K562 (cell line): ENCODE results near the gene KCNG3. TPM values are rescaled to one million over a fixed set of nuclear protein-coding genes. Genes with fewer than 3 reads are reported as not detected.
A peak's percentile ranks its signal among the peaks of the same experiment; 100 is the strongest.

Source experiments
- ATAC-seq: fragments of 200-7000 bp; cut with Tn5 transposase; 3 replicates; pipeline ENCODE4 v1.9.1; 2020; ENCODE audit warnings: moderate library complexity
- BruUV-seq: library from RNA; stranded (reverse); fragments of 400-500 nt; replicated peaks from 2 replicates; lab custom pipeline; 2021; lab: Mats Ljungman, UMichigan
- CTCF ChIA-PET: fragments of 300-600 bp; formaldehyde crosslinking; extraction: SDS; loops from one replicate; lab custom pipeline; 2021; ENCODE audit warnings: low intra/inter-chr PET ratio; lab: Yijun Ruan, JAX
- POLR2A ChIA-PET: fragments of 300-600, 350-650 bp; sonication (Branson Sonifier 250); formaldehyde crosslinking; extraction: SDS; loops from one replicate; lab custom pipeline; 2021; ENCODE audit warnings: antibody characterized with exemption, inconsistent platforms; lab: Yijun Ruan, JAX
- DNase-seq, 4 experiments: peaks; one replicate each; pipeline versions ENCODE4 v3.0.0 to v3.0.0-alpha.2; 2011 to 2018; ENCODE audit warnings: low spot score in 3 of 4, mixed read lengths in 3 of 4; ENCODE audit errors: extremely low read depth in 1 of 4
- FAIRE-seq: peaks from 2 replicates; lab custom pipeline; 2011; peaks lifted over from hg19 to GRCh38; lab: Jason Lieb, UNC
- H2AFZ ChIP-seq: 2 replicates; pipeline ENCODE4 v1.6.0; 2011; ENCODE audit warnings: low read depth, low read length, control low read depth, inconsistent platforms
- H3K27ac ChIP-seq: fragments of 200-600 bp; 3 replicates; pipeline ENCODE4 v1.8.0; 2011; ENCODE audit warnings: low read depth, mild to moderate bottlenecking, control low read depth, inconsistent platforms, low read length, moderate library complexity, mixed read lengths; ENCODE audit errors: extremely low read depth
- H3K27me3 ChIP-seq, 2 experiments: fragments of 300-600 bp in 1 of 2; 2 replicates in 1 of 2; 3 replicates in 1 of 2; pipeline versions ENCODE4 v1.6.0 to v1.8.0; 2011; ENCODE audit warnings: inconsistent platforms in 2 of 2, low read length in 2 of 2, mild to moderate bottlenecking in 1 of 2, mixed read lengths in 1 of 2, moderate library complexity in 1 of 2; ENCODE audit not compliant: control insufficient read depth in 2 of 2, insufficient read depth in 2 of 2
- H3K36me3 ChIP-seq: fragments of 300-600 bp; 3 replicates; pipeline ENCODE4 v1.8.0; 2011; ENCODE audit warnings: mild to moderate bottlenecking, low read length, inconsistent platforms; ENCODE audit not compliant: control insufficient read depth, insufficient read depth
- H3K4me1 ChIP-seq, 2 experiments: fragments of 200-600 bp in 1 of 2; replicated peaks in 1 of 2; 2 replicates in 1 of 2; 3 replicates in 1 of 2; pipeline versions ENCODE4 v1.5.1 to v1.8.0; 2011; ENCODE audit warnings: inconsistent platforms in 2 of 2, low read length in 2 of 2, mild to moderate bottlenecking in 1 of 2, mixed read lengths in 1 of 2, moderate library complexity in 1 of 2; ENCODE audit not compliant: control insufficient read depth in 2 of 2, insufficient read depth in 2 of 2
- H3K4me2 ChIP-seq: 2 replicates; pipeline ENCODE4 v1.6.1; 2011; ENCODE audit warnings: low read length, control low read depth, inconsistent platforms, mixed read lengths; ENCODE audit not compliant: insufficient read depth
- H3K4me3 ChIP-seq: fragments of 200-600 bp; sonication (generic), shearing (Covaris generic); 2 replicates; pipeline ENCODE4 v1.5.1; 2016; ENCODE audit warnings: control low read depth, inconsistent platforms
- H3K79me2 ChIP-seq: fragments of 200-600 bp; 3 replicates; pipeline ENCODE4 v1.8.0; 2011; ENCODE audit warnings: low read length, inconsistent platforms; ENCODE audit not compliant: control insufficient read depth, insufficient read depth
- H3K9ac ChIP-seq, 2 experiments: 2 replicates each; pipeline versions ENCODE4 v1.6.0 to v1.6.1; 2011; ENCODE audit warnings: low read depth in 2 of 2, low read length in 2 of 2, control low read depth in 1 of 2, inconsistent platforms in 1 of 2, mild to moderate bottlenecking in 1 of 2, mixed read lengths in 1 of 2; ENCODE audit not compliant: insufficient read depth in 1 of 2
- H3K9me1 ChIP-seq: one replicate; pipeline ENCODE4 v1.6.0; 2011; ENCODE audit warnings: inconsistent platforms, mild to moderate bottlenecking, low read length, moderate library complexity; ENCODE audit not compliant: control insufficient read depth, insufficient read depth
- H3K9me3 ChIP-seq: replicated peaks from 2 replicates; pipeline ENCODE4 v1.5.1; 2011; ENCODE audit warnings: low read depth, low read length, inconsistent platforms; ENCODE audit not compliant: control insufficient read depth, insufficient read depth
- H4K20me1 ChIP-seq: replicated peaks from 2 replicates; pipeline ENCODE4 v1.6.1; 2011; ENCODE audit warnings: low read length, inconsistent platforms, mixed read lengths; ENCODE audit not compliant: control insufficient read depth, insufficient read depth
- HDAC2 ChIP-seq: fragments of 450-650 bp; IDR thresholded peaks from 2 replicates; pipeline ENCODE4 v1.6.1; 2016; ENCODE audit warnings: mild to moderate bottlenecking
- MCM2 ChIP-seq: fragments of 450-650 bp; IDR thresholded peaks from 2 replicates; pipeline ENCODE4 v1.6.1; 2017; ENCODE audit warnings: low read depth, mild to moderate bottlenecking
- RFX1 ChIP-seq: fragments of 450-650 bp; IDR thresholded peaks from 2 replicates; pipeline ENCODE4 v1.6.1; 2016; ENCODE audit warnings: mild to moderate bottlenecking, moderate library complexity
- RNF2 ChIP-seq: sonication (generic); IDR thresholded peaks from 2 replicates; pipeline ENCODE4 v1.6.1; 2016
- WGBS: fragments of 100-300 bp; shearing (Covaris generic); methylation state at CpG from one replicate; pipeline ENCODE4 v1.1.6; 2016; ENCODE audit warnings: low coverage, mixed read lengths; ENCODE audit not compliant: insufficient coverage; ENCODE audit errors: missing lambda C conversion rate; 5-methylcytosine and 5-hydroxymethylcytosine counted together
- in situ Hi-C: fragments of 300-500 bp; cut with MboI; formaldehyde crosslinking; loops from 4 replicates; pipeline ENCODE4 v1.15.0; 2018; ENCODE audit warnings: inconsistent platforms, mixed read lengths
- intact Hi-C: fragments of 100-400 bp; cut with micrococcal nuclease; formaldehyde crosslinking; loops from 2 replicates; pipeline ENCODE4 v1.14.2; 2022
- polyA plus RNA-seq, 8 experiments: library from polyadenylated mRNA; depleted of rRNA in 4 of 8; stranded (reverse) in 5 of 8; unstranded in 3 of 8; fragments of >200 nt; fragmentation: Nextera tagmentation in 2 of 8; fragmentation: Illumina TruSeq in 1 of 8; extraction: Ambion mirVana in 2 of 8; extraction: Trizol in 1 of 8; gene quantifications; 2 replicates each; pipeline versions ENCODE4 v1.2.1 to v1.2.3, GENCODE V29; 2011 to 2014; ENCODE audit warnings: inconsistent platforms in 1 of 8, missing spikeins in 1 of 8
- total RNA-seq, 7 experiments: library from RNA; depleted of rRNA in 6 of 7; stranded (reverse); fragments of >200 nt in 6 of 7; fragmentation: Illumina TruSeq in 2 of 7; extraction: Trizol in 2 of 7; gene quantifications; 2 replicates each; pipeline versions ENCODE4 v1.2.1 to v1.2.3, GENCODE V29; 2011 to 2021; ENCODE audit warnings: low replicate concordance in 1 of 7

Gene KCNG3
- total and polyA plus RNA-seq, 9 of the 15 experiments (the other 6 are each of a cell fraction or from before 2014, with no cell fraction given): not detected

- no peaks in the 10 kb centered on the region for H3K79me2 ChIP-seq
- ChIA-PET CTCF (no interaction called here), POLR2A (no interaction called here)
- ATAC-seq (no peak), DNase-seq (no peak), FAIRE-seq (no peak)
- no peak overlapping the region for H3K4me3 ChIP-seq
- peak; percentile 72 for TF ChIP-seq RFX1
- TF ChIP-seq HDAC2: no peak
- H3K9me1 ChIP-seq: no peaks in the 10 kb centered on the region
- no peak overlapping the region for H3K27ac ChIP-seq
- in situ Hi-C loops: no loop called here
- H3K9ac ChIP-seq: no peak overlapping the region
- no TSS peak for BruUV-seq
- intact Hi-C loops: no loop called here
- H3K27me3 ChIP-seq: peaks cover 8 to 11% of the 10 kb centered on the region in 2 experiments
- no peak overlapping the region for H3K4me2 ChIP-seq
- no peaks in the 10 kb centered on the region for H3K9me3 ChIP-seq
- WGBS: 0% methylated on average over 5 of the region's 5 CpGs
- no peaks in the 10 kb centered on the region for H3K4me1 ChIP-seq
- H4K20me1 ChIP-seq: no peaks in the 10 kb centered on the region; the same call in 1 of the 2 replicates
- no peak overlapping the region for H2AFZ ChIP-seq
- no peaks in the 10 kb centered on the region for H3K36me3 ChIP-seq
These were observed 49.9 kb downstream of the KCNG3 start for GRCh38 chr2:42443718-42444399.

- TF ChIP-seq RNF2 (no peak), MCM2 (no peak)
- Histone ChIP-seq H4K20me1 (no peaks in the 10 kb centered on the region; the same call in 1 of the 2 replicates), H3K36me3 (no peaks in the 10 kb centered on the region), H3K9ac (no peak overlapping the region), H3K9me1 (no peaks in the 10 kb centered on the region), H3K4me1 (no peaks in the 10 kb centered on the region), H3K4me3 (no peak overlapping the region), H3K9me3 (no peaks in the 10 kb centered on the region), H3K79me2 (no peaks in the 10 kb centered on the region), H3K27ac (no peak overlapping the region), H3K27me3 (peaks cover 6 to 11% of the 10 kb centered on the region in 2 experiments; a peak in 4 of 5 replicates), H2AFZ (no peak overlapping the region), H3K4me2 (no peak overlapping the region)
- WGBS: 0% methylated on average over 2 of the region's 2 CpGs
- POLR2A ChIA-PET: no interaction called here
- no peak for DNase-seq
- CTCF ChIA-PET: no interaction called here
- ATAC-seq: no peak
- in situ Hi-C loops (no loop called here), intact Hi-C loops (no loop called here)
- FAIRE-seq: no peak
- no TSS peak for BruUV-seq
These were observed 51.0 kb downstream of the KCNG3 start for GRCh38 chr2:42442774-42443173.
